Kidney (tissue), 14 donors: ENCODE data around the gene SRGAP3. TPM values are rescaled to one million over a fixed set of nuclear protein-coding genes. Genes with fewer than 3 reads are reported as not detected.

Experiments
- DNase-seq, 5 donors: peaks; one replicate each; pipeline ENCODE4 v3.0.0-alpha.2; 2013 to 2020
- FAIRE-seq: peaks from 2 replicates; lab custom pipeline; 2012; peaks lifted over from hg19 to GRCh38; lab: Jason Lieb, UNC
- H3K27ac ChIP-seq, 2 donors: one replicate each; pipeline ENCODE4 v1.7.0; 2013; ENCODE audit warnings: low read depth in 2 of 2, low read length in 2 of 2, inconsistent platforms in 1 of 2
- H3K27me3 ChIP-seq: one replicate; pipeline ENCODE4 v1.7.1; 2013; ENCODE audit warnings: low read length, inconsistent platforms; ENCODE audit not compliant: control insufficient read depth, insufficient read depth
- H3K36me3 ChIP-seq, 3 donors: one replicate each; pipeline versions ENCODE4 v1.7.0 to v1.7.1; 2013; ENCODE audit warnings: low read length in 3 of 3, control low read depth in 1 of 3, inconsistent platforms in 1 of 3; ENCODE audit not compliant: insufficient read depth in 3 of 3, control insufficient read depth in 2 of 3
- H3K4me1 ChIP-seq, 3 donors: one replicate each; pipeline versions ENCODE4 v1.7.0 to v1.7.1; 2013; ENCODE audit warnings: low read length in 3 of 3, inconsistent platforms in 1 of 3, low read depth in 1 of 3; ENCODE audit not compliant: control insufficient read depth in 2 of 3, insufficient read depth in 2 of 3
- H3K4me3 ChIP-seq, 3 donors: one replicate each; pipeline versions ENCODE4 v1.7.0 to v1.8.1; 2013; ENCODE audit warnings: low read length in 3 of 3, control low read depth in 1 of 3, inconsistent platforms in 1 of 3
- H3K9ac ChIP-seq, 3 donors: one replicate each; pipeline versions ENCODE4 v1.7.0 to v1.7.1; 2013; ENCODE audit warnings: low read length in 3 of 3, control low read depth in 1 of 3, inconsistent platforms in 1 of 3
- H3K9me3 ChIP-seq, 3 donors: one replicate each; pipeline versions ENCODE4 v1.7.0 to v1.7.1; 2013; ENCODE audit warnings: low read length in 3 of 3, control low read depth in 1 of 3, inconsistent platforms in 1 of 3; ENCODE audit not compliant: control insufficient read depth in 2 of 3, insufficient read depth in 1 of 3
- intact Hi-C: fragments of 100-400 bp; cut with DNase I; formaldehyde crosslinking; loops from one replicate; pipeline ENCODE4 v1.11.1; 2022
- polyA plus RNA-seq: library from polyadenylated mRNA; stranded (reverse); fragments of 350-450 nt; fragmentation: Illumina TruSeq; extraction: RNeasy Lipid Tissue Mini Kit (QIAGEN cat#74804); gene quantifications from one replicate; pipeline ENCODE4 v1.2.3, GENCODE V29; 2014; ENCODE audit warnings: low read depth, low replicate concordance; ENCODE audit not compliant: insufficient read depth
- total RNA-seq: library from RNA; stranded (reverse); fragmentation: NEBNext Ultra II Directional; extraction: Animal tissue kit (Norgen Biotek cat#: 25700); gene quantifications from one replicate; pipeline ENCODE4 v1.2.1, GENCODE V29; 2021
- TF ChIP-seq, protein P1 (sequence below): IDR thresholded peaks from 3 replicates; pipeline ENCODE4 v1.5.1; 2012; ENCODE audit warnings: mild to moderate bottlenecking, moderate library complexity, borderline replicate concordance; ENCODE audit not compliant: insufficient read depth; ENCODE audit errors: extremely low read depth
- donor health status: control.
- donor health status: control.
- donor health status: control.
- donor health status: control.
- donor health status: control.
- donor health status: DM: yes; HTN: yes; CAD: no.
- donor health status: Normal renal cell carcinoma (clear cell type).

The SRGAP3 gene
- total and polyA plus RNA-seq, 2 donors from 2014 or later = 4.1 to 24.3 TPM

DNA sequence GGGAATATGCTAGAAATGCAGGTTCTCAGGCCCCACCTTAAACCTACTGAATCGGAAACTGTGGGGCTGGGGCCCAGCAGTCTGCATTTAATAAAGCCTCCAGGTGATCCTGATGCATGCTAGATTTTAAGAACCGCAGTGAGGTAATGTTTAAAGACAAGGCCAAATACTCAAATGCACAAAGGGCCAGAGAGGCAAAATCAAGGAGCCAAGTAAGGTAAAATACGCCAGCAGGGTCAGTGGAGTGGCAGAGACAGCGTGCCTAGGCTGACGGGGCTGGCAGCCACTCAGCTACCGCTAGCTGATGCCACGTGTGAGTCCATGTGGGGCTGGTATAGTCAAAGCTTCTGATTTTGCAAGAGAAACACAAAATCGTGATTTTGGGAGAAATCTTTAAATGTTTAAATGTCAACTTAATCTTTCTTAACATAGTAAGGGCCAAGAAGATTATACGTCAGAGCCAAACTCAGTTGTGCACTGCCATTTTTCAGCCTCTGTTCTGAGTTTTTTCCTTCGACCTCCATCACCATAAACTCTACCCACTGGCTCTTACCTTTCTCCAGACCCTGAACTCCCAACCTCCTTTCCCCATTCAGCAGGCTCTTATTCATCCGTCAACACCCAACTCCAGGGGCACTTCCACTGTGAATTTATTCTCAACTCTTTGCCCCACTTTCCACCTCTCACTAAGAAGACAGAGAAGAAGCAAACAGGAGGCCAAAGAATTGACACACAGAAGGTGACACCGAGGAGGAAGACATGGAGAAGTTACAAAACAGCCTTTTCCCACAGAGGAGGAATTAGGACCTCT, 149.5 kb downstream of the SRGAP3 start:
- H3K4me3 ChIP-seq = no peak overlapping the region
- peaks cover 0 to 6% (median 0%) of the 10 kb centered on the region in 3 donors for H3K4me1 ChIP-seq
- H3K9me3 ChIP-seq = no peaks in the 10 kb centered on the region
- no peak for FAIRE-seq
- TF ChIP-seq, protein P1, sequence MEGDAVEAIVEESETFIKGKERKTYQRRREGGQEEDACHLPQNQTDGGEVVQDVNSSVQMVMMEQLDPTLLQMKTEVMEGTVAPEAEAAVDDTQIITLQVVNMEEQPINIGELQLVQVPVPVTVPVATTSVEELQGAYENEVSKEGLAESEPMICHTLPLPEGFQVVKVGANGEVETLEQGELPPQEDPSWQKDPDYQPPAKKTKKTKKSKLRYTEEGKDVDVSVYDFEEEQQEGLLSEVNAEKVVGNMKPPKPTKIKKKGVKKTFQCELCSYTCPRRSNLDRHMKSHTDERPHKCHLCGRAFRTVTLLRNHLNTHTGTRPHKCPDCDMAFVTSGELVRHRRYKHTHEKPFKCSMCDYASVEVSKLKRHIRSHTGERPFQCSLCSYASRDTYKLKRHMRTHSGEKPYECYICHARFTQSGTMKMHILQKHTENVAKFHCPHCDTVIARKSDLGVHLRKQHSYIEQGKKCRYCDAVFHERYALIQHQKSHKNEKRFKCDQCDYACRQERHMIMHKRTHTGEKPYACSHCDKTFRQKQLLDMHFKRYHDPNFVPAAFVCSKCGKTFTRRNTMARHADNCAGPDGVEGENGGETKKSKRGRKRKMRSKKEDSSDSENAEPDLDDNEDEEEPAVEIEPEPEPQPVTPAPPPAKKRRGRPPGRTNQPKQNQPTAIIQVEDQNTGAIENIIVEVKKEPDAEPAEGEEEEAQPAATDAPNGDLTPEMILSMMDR = no peak
- intact Hi-C loops = no loop called here
- H3K27ac ChIP-seq = no peak overlapping the region
- no peak for DNase-seq
- H3K9ac ChIP-seq = no peak overlapping the region
- H3K36me3 ChIP-seq = no peaks in the 10 kb centered on the region
- H3K27me3 ChIP-seq = no peaks in the 10 kb centered on the region

DNA sequence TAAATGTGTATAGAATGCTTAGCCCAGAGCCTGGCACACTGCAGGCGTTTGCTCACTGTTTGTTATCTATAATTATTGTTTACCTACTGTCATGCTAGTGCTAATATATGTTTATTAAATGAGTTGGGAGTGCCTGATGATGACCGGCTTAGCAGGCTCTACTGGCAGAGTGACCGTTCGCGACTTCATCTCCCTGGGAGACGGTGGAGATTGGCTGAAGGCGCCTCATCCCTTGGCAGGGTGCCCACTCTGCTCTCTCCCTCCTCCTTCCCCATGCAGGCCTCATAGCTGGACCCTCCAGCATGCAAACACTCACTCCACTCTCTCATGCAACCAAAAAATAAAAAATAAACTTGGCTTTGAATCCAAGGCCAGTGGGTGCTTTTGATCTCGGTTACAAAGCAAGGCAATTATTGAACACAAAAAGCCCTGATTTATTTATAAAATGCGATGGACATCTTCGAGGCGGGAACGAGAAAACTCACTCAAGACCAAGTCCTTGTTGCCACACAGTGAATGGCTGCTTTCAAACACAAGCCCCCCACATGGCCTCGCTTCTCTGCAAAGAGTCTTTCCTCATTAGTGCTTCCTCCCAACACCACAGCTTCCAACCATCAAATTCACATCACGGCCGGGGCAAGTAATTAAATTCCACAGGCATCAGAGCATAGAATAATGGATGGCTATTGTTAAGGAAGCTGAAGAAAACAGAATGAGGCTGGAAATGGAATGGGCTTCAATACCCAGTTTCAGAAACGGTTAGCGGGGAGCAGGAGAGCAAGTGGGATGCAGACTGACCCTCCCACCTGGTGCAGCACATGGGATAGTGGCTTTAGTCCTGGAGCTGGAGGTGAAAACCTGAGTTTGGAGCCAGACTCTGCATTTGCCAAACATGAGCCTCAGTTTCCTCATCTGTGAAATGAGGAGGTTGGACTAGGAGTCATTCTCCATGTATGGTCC, 150.4 kb downstream of the SRGAP3 start:
- H3K27ac ChIP-seq = no peak overlapping the region
- TF ChIP-seq, protein P1 = no peak
- no peak overlapping the region for H3K9ac ChIP-seq
- FAIRE-seq = no peak
- H3K36me3 ChIP-seq = no peaks in the 10 kb centered on the region
- H3K4me1 ChIP-seq = peaks cover 0 to 6% (median 0%) of the 10 kb centered on the region in 3 donors
- no peaks in the 10 kb centered on the region for H3K9me3 ChIP-seq
- no peaks in the 10 kb centered on the region for H3K27me3 ChIP-seq
- intact Hi-C loops = no loop called here
- peak in 4 of 5 donors; percentile 71 to 89 (median 80) for DNase-seq
- H3K4me3 ChIP-seq = no peak overlapping the region

DNA sequence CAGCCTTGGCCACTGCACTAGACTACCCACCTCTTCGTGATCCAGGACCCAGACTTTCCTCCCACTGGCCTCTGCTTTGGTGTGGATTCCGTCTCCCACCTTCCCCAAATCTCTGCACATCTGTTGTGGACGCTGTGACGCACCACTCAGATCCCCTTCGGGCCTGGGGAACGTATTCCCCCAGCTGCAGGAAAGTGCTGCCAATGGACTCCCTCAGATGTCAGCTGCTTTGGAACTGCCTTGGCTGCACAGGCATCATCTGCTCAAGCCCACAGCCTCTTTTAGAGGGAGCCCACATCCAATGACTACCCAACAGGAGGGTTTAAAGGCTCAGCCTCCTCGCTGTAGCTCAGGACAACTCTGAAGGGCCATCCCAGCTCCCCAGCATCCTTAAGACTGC, 152.0 kb downstream of the SRGAP3 start:
- Histone ChIP-seq H3K27ac (no peak overlapping the region), H3K9me3 (no peaks in the 10 kb centered on the region), H3K4me1 (peaks cover 0 to 6% (median 0%) of the 10 kb centered on the region in 3 donors), H3K9ac (no peak overlapping the region), H3K27me3 (no peaks in the 10 kb centered on the region), H3K4me3 (no peak overlapping the region), H3K36me3 (no peaks in the 10 kb centered on the region)
- TF ChIP-seq, protein P1 = no peak
- no peak for DNase-seq
- intact Hi-C loops = no loop called here
- FAIRE-seq = no peak
